NCI-H2081 (cell line): Measurements from ENCODE around the gene CMTM3.
"Not testable (repeated sequence)": the region's sequence is repeated elsewhere in the genome, so short reads cannot be mapped to it uniquely, and the experiment has no call there.

ENCODE experiments used
- DNase-seq, 2 experiments: peaks; one replicate each; lab custom pipeline; 2025; lab: John Stamatoyannopoulos, UW

CMTM3 gene

DNA sequence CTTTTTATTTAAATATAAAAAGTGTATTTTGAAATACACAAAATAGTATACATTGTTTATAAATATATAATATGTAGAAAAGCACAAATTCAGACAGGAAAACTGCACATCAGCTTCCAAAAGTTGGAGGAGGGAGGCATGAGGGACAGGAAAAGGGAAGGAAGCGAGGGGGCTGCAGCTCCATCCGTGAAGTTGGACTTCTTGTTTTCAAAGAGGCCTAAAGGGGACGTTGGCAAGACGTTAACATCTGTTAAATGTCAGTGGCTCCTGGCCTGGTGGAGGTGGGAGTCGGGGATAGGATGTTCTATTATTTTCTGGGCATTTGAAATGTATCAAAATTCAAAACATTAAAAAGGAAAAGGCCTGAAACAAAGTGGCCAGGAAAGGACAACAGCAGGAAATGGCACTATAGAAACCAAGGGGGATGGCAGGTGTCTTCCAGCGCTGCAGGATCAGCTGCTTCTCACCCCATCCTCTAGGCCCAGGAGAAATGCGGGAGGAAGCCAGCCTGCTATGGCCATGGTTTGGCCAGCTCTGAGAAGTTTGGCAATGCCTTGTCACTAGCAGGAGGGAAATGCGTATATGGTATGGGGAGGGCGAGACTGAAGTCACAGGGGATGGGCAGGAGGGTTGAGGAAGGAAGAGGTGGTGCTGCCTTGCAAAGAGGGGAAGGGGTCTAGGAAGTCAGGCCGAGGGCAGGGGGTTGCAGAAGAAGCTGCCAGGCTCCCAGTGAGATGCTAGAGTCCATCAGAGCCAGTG lies 18.8 kb upstream of the CMTM3 start:
- DNase-seq: no peak

DNA sequence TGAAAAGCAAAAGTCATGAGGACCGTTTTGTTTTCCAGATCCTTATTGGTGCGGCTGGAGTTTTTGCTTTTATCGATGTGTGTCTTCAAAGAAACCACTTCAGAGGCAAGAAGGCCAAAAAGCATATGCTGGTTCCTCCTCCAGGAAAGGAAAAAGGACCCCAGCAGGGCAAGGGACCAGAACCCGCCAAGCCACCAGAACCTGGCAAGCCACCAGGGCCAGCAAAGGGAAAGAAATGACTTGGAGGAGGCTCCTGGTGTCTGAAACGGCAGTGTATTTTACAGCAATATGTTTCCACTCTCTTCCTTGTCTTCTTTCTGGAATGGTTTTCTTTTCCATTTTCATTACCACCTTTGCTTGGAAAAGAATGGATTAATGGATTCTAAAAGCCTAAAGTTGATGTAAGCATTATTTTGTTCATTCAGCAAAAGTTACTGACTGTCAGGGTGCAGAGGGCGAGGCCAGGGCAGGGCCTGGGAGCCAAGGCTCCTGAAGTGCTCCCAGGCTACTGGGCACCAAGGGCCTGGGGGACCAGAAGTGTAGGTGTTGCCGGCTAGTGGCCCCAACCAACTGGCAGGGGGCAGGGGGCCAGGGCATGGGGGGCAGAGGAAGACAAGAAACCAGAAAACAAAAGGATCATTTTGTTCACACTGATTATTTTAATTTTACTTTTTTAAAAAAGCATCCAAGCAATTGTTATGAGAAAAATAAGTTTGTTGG lies 16.5 kb upstream of the CMTM3 start:
- no peak for DNase-seq

DNA sequence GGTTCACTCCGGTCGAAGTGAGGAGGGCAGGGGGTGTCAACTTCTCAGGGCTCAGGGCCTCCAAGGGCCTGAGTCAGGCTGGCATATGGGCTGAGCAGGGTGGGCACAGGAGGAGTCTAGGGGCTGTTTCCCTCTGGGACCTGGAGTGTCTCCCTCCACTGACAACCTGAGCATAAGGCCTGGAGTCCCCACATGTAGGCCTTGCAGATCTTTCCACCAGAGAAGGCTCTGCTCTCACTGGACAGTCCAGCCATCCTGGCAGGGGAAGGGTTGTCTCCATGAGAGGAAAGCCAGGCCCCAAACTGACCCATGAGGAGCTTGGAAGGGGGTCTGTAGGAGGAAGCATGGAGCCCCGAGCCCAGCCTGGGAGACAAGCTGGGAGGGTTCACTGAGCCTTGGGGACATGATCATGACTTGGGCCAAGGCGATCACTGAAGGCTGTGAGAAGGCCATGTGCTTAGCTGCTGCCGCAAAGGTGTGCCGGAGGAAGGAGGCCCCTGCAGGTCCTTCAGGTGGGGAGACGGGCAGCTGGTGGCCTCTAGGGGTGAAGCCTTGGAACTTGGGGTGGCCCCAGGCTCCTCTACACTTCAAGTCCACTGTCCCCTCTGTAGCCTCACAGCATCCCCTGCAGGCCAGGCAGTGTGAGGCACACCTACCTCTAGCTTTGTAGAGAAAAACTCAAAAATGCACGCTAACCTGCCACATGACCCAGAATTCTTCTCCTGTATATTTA lies 15.4 kb upstream of the CMTM3 start:
- DNase-seq: no peak

GRCh38 chr16:66590322-66590721 lies 14.2 kb upstream of the CMTM3 start:
- DNase-seq: no peak

GRCh38 chr16:66591018-66591417 lies 13.5 kb upstream of the CMTM3 start:
- no peak for DNase-seq

DNA sequence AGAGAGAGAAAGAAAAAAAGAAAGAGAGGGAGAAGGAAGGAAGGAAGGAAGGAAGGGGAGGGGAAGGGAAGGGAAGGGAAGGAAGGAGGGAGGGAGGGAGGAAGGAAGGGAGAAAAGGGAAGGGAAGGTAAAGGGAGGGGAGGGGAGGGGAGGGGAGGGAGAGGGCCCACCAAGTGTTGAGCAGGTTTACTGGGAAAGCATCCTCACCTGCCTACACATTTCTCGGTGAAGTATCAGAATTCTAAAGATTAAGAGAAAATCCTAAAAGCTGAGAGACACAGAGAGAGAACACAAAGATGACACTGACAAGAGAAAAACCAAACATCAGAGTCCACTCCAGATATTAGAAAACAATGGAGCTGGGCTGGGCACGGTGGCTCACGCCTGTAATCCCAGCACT lies 12.3 kb upstream of the CMTM3 start:
- DNase-seq: no peak

DNA sequence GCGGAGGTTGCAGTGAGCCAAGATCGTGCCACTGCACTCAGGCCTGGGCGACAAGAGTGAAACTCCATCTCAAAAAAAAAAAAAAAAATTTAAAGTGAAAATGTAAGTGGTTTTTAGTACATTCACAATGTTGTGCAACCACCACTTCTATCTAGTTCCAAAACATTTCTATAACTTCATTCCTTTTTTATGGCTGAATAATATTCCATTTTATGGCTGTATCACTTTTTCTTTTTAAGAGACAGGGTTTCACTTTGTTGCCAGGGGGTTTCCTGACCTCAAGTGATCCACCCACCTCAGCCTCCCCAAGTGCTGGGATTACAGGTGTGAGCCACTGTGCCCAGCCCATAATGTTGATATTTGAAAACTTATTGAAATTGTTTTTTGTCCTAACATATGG lies 11.7 kb upstream of the CMTM3 start:
- DNase-seq: no peak

DNA sequence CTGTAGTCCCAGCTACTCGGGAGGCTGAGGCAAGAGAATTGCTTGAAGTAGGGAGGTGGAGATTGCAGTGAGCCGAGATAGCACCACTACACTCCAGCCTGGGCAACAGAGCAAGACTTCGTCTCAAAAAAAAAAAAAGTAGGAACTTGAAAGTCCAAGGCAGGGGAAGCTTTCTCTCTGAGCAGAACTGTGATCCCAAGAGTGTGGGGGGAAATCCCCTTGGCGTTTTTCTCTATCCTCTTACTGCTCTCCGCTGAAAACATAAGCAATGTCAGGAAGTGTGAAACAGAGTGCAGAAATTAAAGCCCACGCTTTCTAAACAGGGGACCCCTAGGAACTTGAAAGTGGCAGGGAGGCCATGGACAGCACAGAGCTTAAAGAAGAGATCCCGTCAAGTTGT lies 9.8 kb upstream of the CMTM3 start:
- no peak for DNase-seq

DNA sequence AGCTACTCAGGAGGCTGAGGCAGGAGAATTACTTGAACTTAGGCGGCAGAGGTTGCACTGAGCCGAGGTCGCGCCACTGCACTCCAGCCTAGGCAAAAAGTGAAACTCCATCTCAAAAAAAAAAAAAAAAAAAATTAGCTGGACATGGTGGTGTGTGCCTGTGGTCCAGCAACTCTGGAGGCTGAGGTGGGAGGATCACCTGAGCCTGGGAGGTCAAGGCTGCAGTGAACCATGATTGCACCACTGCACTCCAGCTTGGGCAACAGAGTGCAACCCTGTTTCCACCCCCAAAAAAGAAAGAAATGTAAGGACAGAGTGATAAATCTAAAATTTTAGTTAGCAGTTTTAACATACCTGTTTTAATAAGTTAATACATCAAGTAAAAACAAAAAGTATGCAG lies 7.9 kb upstream of the CMTM3 start:
- not testable (repeated sequence) for DNase-seq

DNA sequence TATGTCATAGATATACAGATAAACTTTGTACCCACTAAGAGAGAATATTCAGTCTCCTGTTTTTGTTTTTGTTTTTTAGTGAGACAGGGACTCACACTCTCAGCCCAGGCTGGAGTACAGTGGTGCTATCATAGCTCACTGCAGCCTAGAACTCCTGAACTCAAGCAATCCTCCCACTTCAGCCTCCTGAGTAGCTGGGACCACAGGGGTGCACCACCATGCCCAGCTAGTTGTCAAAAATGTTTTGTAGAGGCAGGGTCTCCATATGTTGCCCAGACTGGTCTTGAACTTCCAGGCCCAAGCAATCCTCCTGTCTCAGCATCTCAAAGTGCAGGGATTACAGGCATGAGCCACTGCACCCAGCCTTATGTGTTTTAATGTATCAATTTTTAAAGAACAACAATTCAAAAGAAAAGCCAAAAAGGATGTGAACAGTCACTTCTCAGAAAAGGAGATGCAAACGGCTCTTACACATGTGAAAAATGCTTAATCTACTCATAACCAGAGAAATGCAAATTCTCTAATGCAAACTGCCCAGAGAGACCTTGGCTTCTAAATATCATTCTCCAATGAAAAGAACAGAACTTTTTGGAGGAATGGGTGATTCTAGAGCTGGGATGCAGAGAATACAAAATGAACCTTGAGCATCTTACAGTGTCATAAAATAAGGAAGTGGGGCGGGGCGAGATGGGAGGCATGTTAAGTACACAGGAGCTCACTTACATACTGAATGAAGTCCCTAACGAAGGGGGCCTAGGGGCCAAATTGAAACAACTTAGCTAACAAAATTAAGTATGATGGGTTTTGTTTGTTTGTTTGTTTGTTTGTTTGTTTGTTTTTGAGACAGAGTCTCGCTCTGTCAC lies 7.3 kb upstream of the CMTM3 start:
- DNase-seq: no peak

- no peak for DNase-seq
Measured at GRCh38 chr16:66598111-66598510, 6.4 kb upstream of the CMTM3 start.

- DNase-seq: no peak
Measured at GRCh38 chr16:66599726-66600125, 4.8 kb upstream of the CMTM3 start.

- no peak for DNase-seq
Measured at GRCh38 chr16:66600477-66600876, 4.0 kb upstream of the CMTM3 start.

DNA sequence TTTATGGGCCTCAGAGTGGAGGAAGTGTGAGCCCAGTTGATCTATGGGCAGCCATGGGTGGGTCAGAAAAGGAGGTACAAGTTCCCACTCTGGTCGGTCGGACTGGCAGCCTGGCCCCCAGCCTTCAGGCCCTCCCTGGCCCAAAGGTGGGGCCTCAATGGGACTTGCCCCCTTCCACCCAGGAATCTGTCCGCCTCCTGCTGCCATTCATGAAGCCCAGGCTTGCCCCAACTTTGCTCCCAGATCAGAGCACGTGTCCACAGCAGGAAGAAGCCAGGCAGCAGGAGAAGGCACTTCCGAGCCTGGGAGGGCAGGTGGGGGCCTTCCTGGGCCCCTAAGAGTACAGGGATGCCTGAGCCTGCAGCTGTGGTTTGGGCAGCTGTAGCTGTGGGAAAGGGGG lies 3.0 kb upstream of the CMTM3 start:
- no peak for DNase-seq

DNA sequence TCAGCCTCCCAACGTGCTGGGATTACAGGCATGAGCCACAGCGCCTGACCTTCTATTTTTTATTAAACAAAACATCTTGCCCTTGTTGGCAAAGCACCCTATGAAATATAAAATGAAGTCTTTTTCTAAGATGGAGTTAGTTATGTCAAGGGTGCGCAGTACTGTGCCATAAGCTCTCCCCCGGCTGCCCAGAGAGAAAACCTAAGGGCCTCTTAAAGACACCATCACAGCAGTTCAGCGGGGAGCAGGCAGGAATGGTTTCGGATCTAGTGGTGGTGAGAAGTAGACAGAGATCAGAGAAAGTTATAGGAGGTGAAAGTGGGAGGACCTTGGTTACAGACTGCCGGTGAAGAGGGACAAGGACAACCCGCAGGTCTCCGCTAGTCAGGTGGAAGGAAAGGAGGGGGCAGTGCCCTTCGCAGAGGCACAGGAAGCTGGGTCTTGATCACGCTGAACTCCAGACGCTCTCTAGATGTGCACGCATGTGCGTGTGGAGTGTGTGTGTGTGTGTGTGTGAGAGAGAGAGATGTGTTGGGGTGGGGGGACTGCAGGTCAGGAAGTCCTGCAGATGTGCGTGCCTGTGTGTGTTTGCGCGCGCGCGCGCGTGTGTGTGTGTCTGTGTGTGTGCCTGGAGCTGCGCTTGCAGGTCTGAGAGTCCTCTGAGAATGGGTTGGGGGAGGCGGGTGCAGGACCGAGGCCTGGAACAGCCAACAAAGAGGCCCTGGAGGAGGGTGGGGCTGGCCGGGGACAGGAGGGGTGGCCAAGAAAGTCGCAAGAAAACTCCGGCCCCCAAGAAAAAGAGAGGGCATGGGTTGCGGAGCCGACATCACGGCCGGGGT lies 748 bp upstream of the CMTM3 start:
- peak; percentile 17 to 52 for DNase-seq

DNA sequence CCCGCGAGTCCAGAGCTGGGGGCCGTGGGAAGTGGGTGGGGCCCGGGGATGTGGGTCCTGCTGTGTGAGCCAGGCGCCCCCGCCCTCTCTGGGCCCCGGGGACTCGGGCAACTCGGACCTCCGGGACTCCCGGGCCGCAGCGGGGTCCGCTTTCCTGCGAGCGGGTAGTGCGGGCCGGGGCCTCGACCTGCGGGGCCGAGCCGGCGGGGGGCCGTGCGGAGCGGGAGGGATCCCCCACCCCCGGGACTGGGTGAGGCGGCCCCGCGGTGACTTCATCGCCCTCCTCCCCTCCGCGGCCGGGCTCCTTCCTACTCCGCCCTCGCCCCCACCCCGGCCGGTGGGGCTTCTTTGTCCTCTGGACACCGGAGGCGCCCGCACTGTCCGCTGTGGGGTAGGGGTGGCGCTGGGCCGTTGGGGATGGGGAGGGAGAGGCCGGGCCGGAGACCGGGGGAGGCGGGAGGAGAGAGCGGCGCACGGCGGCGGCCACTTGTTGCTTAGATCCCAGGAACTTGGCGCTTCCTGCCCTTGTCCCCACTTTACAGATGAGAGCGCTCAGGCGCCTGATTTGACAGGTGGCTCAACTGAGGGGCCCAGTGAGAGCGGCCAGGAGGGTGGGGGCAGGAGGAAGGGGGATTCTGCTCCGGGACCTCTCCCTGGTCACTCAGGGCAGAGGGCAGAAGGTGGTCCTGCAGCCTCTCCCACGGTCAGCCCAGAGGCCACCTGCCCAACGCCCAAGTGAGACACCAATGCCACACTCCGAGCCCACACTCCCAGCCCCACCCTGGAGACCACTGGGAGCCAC lies 874 bp downstream of the CMTM3 start:
- DNase-seq: no peak

DNA sequence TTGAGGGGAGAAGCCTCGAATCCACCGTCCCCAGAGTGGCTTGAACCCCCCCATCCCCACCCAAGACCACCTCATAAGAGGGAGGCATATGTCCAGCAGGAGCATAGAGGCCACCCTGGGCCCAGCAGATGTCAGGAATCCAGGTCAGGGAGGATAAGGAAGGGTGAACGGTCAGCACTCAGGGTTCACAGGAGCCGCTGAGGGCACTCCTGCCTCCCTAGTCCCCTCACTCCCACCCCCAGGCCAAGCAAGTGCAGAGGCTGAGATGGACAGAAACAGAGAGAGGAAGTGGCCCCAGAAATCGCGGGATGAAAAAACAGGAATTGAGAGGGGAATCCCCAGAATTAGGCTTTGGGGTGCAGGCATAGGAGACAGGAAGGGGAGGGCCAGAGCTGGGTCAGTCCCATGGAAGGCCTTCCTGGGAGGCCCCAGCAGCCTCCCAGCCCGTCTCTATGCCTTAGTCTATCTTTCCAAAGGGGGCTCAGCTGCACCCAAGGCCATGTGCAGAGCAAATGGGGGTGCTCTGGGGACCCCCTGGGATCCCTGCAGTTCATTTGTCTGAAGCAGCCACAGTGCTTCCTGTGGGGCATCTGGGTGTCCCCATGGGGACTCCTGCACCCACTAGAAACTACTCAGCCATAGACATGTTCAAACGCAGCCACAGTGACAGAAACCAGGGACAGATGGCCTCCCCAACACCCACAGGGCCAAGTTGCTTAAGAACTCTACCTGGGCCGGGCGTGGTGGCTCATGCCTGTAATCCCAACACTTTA lies 1.7 kb downstream of the CMTM3 start:
- no peak for DNase-seq

DNA sequence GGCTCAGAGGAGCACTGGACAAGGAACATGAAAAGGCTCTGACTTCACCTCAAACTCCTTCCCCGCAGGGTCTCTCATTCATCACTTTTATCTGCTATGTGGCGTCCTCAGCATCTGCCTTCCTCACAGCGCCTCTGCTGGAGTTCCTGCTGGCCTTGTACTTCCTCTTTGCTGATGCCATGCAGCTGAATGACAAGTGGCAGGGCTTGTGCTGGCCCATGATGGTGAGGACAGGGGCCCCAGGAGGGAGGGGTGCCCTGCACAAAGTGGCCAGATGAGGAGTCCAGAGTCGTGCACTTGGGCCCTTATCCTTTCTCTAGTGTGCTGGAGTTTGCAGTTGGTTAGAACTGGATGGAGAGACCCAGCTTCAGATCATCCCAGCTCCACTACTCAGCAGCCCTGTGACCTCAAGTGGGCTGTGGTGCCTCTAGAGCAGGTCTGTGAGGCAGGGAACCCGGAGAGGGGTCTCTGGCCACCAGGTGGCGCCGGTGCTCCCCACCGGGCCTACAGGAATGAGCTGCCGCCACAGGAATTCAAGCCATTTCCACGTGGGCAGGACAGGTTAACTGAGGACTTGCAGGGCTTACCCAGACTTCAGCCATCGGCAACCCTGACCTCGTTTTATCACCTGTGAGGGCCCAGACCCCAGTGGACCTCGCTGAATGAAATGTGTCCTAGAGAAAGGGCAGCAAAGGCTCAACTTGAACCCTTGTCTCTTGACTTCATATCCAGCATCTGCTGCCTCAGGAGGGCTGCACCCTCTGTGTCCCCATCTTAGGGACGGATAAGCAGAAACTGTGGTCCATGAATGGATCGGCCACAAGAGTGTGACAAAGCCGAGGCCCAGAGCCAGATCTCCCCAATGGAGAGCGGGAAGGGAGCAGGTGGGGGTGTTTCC lies 4.0 kb downstream of the CMTM3 start:
- peak; percentile 35 to 53 for DNase-seq

- DNase-seq: no peak
Measured at GRCh38 chr16:66609139-66609510, 4.6 kb downstream of the CMTM3 start.
